Uterus (tissue), 4 donors: ENCODE measurements around the gene S100A3. TPM values are rescaled to one million over a fixed set of nuclear protein-coding genes. Genes with fewer than 3 reads are reported as not detected.
"Not testable (repeated sequence)": the region's sequence is repeated elsewhere in the genome, so short reads cannot be mapped to it uniquely, and the experiment has no call there.

Source experiments
- DNase-seq, 2 donors: peaks; one replicate each; pipeline ENCODE4 v3.0.0-alpha.2; 2019 to 2020
- H3K27ac ChIP-seq, 2 donors: fragments of 200-600 bp; sonication (generic); 1 replicate in 1 of 2; 2 replicates in 1 of 2; pipeline ENCODE4 v1.5.1; 2016 to 2018
- H3K27me3 ChIP-seq, 2 donors: fragments of 200-600 bp; sonication (generic); one replicate each; pipeline ENCODE4 v1.5.1; 2018 to 2019; ENCODE audit warnings: control low read depth in 1 of 2
- H3K36me3 ChIP-seq, 2 donors: fragments of 200-600 bp; sonication (generic); one replicate each; pipeline ENCODE4 v1.5.1; 2019; ENCODE audit warnings: control low read depth in 1 of 2
- H3K4me1 ChIP-seq, 2 donors: fragments of 200-600 bp; sonication (generic); one replicate each; pipeline ENCODE4 v1.5.1; 2018 to 2019; ENCODE audit warnings: control low read depth in 1 of 2
- H3K4me3 ChIP-seq, 2 donors: fragments of 200-600 bp; sonication (generic); 1 replicate in 1 of 2; 2 replicates in 1 of 2; pipeline ENCODE4 v1.5.1; 2018 to 2019; ENCODE audit warnings: mild to moderate bottlenecking in 1 of 2
- H3K9me3 ChIP-seq, 2 donors: fragments of 200-600 bp; sonication (generic); one replicate each; pipeline ENCODE4 v1.5.1; 2019; ENCODE audit warnings: control low read depth in 1 of 2
- POLR2A ChIP-seq, 2 donors: fragments of 450-650 bp; IDR thresholded peaks; one replicate each; pipeline ENCODE4 v1.6.1; 2016; ENCODE audit warnings: antibody characterized with exemption in 2 of 2, mild to moderate bottlenecking in 1 of 2, moderate library complexity in 1 of 2
- intact Hi-C: fragments of 100-400 bp; cut with DNase I; formaldehyde crosslinking; loops from one replicate; pipeline ENCODE4 v1.15.1; 2023; ENCODE audit warnings: low total_unique reads
- total RNA-seq, 4 donors: library from RNA; depleted of rRNA in 3 of 4; stranded (reverse); fragments of >200 nt in 3 of 4; gene quantifications; one replicate each; pipeline versions ENCODE4 v1.1.0 to v1.2.4, GENCODE V29; 2014 to 2023
- TF ChIP-seq, protein P1 (sequence below), 4 experiments: fragments of 200-600 bp in 2 of 4; fragments of 450-650 bp in 2 of 4; sonication (generic) in 2 of 4; IDR thresholded peaks; one replicate each; pipeline ENCODE4 v1.5.1; 2016 to 2019; ENCODE audit warnings: antibody characterized with exemption in 4 of 4, mild to moderate bottlenecking in 2 of 4, moderate library complexity in 1 of 4
- donor health status: DM: yes; HTN: yes; CAD: no.

S100A3 gene
- total RNA-seq, 4 donors from 2014 or later: 1.2 to 3.7 TPM; not detected in 2

DNA sequence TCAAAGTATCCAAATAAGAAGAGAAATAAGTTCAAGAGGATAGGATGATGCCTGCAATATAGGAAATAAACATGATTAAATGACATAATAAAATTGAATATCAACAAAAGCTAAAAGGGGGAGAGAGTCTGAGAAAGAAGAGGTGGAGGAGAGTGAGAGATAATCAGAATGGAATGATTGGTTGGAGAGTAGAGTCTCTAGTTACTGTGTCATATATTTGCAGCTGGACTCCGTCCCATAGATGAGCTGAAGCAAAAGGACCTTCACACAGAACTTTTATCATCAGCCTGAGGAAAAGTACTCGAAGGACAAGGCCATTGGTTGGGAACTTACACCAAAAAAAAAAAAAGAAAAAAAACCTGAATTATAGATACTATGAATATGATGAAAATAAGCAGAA is 39.4 kb upstream of the S100A3 start:
- H3K4me1 ChIP-seq: no peaks in the 10 kb centered on the region
- H3K36me3 ChIP-seq: no peaks in the 10 kb centered on the region
- no peak for TF ChIP-seq POLR2A (IDR thresholded peaks at IDR 0.05)
- TF ChIP-seq, protein P1, sequence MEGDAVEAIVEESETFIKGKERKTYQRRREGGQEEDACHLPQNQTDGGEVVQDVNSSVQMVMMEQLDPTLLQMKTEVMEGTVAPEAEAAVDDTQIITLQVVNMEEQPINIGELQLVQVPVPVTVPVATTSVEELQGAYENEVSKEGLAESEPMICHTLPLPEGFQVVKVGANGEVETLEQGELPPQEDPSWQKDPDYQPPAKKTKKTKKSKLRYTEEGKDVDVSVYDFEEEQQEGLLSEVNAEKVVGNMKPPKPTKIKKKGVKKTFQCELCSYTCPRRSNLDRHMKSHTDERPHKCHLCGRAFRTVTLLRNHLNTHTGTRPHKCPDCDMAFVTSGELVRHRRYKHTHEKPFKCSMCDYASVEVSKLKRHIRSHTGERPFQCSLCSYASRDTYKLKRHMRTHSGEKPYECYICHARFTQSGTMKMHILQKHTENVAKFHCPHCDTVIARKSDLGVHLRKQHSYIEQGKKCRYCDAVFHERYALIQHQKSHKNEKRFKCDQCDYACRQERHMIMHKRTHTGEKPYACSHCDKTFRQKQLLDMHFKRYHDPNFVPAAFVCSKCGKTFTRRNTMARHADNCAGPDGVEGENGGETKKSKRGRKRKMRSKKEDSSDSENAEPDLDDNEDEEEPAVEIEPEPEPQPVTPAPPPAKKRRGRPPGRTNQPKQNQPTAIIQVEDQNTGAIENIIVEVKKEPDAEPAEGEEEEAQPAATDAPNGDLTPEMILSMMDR (IDR thresholded peaks at IDR 0.05): no peak
- H3K9me3 ChIP-seq: no peaks in the 10 kb centered on the region
- no peak overlapping the region for H3K27ac ChIP-seq
- no peaks in the 10 kb centered on the region for H3K27me3 ChIP-seq
- no peak for DNase-seq
- no peak overlapping the region for H3K4me3 ChIP-seq
- intact Hi-C loops: no loop called here

DNA sequence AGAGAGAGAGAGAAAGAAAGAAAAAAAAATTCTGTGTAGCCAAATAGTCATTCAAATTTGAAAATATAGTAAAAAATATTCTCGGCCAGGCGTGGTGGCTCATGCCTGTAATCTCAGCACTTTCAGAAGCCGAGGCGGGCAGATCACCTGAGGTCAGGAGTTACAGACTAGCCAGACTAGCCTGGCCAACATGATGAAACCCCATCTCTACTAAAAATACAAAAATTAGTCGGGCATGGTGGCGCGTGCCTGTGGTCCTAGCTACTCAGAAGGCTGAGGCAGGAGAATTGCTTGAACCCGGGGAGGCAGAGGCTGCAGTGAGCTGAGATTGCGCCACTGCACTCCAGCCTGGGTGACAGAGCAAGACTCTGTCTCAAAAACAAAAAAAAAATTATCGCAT is 39.0 kb upstream of the S100A3 start:
- H3K9me3 ChIP-seq, DNase-seq, H3K27me3 ChIP-seq, H3K4me1 ChIP-seq, H3K36me3 ChIP-seq, H3K4me3 ChIP-seq, intact Hi-C loops, H3K27ac ChIP-seq: not testable (repeated sequence)

DNA sequence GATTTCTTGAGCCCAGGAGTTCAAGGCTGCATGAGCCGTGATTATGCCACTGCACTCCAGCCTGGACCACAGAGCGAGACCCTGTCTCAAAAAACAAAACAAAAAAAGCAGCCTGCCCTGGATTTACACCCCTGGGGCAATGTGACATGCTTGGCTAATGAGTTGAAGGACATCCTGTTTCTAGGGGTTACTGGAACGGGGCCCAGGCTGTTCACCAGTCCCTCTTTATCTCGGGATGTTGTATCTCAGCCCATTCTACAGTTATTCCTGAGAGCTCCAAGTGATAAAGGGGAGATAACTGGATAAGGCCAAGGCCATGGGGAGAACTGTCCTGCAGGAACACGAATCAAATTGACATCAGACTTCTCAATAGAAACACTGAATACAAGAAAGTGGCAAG is 38.3 kb upstream of the S100A3 start:
- no peak overlapping the region for H3K27ac ChIP-seq
- no peaks in the 10 kb centered on the region for H3K27me3 ChIP-seq
- H3K9me3 ChIP-seq: no peaks in the 10 kb centered on the region
- intact Hi-C loops: no loop called here
- DNase-seq: no peak
- no peak overlapping the region for H3K4me3 ChIP-seq
- H3K4me1 ChIP-seq: no peaks in the 10 kb centered on the region
- TF ChIP-seq, protein P1 (IDR thresholded peaks at IDR 0.05): no peak
- TF ChIP-seq POLR2A (IDR thresholded peaks at IDR 0.05): no peak
- no peaks in the 10 kb centered on the region for H3K36me3 ChIP-seq

DNA sequence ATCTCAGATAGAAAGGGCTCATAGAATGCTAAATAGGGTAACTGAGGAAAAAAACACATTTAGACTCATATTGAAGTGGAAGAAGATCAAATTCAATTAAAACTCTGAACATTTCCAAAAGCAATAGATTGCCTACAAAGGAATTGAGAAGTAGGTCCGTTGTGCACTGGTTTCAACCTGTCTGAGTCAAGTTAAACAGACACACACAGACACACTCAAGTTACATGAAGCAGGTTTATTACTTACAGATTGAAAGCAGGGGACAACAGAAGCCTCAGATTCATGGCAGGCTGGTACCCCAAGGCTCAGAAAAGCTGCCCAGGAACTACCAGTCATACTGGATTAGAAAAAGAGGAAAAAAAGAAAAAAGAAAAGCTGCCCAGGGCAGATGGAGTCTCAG is 37.3 kb upstream of the S100A3 start:
- no peak overlapping the region for H3K27ac ChIP-seq
- H3K36me3 ChIP-seq: no peaks in the 10 kb centered on the region
- DNase-seq: no peak
- intact Hi-C loops: no loop called here
- no peaks in the 10 kb centered on the region for H3K27me3 ChIP-seq
- TF ChIP-seq POLR2A (IDR thresholded peaks at IDR 0.05): no peak
- TF ChIP-seq, protein P1 (IDR thresholded peaks at IDR 0.05): no peak
- H3K4me1 ChIP-seq: no peaks in the 10 kb centered on the region
- H3K9me3 ChIP-seq: no peaks in the 10 kb centered on the region
- H3K4me3 ChIP-seq: no peak overlapping the region

DNA sequence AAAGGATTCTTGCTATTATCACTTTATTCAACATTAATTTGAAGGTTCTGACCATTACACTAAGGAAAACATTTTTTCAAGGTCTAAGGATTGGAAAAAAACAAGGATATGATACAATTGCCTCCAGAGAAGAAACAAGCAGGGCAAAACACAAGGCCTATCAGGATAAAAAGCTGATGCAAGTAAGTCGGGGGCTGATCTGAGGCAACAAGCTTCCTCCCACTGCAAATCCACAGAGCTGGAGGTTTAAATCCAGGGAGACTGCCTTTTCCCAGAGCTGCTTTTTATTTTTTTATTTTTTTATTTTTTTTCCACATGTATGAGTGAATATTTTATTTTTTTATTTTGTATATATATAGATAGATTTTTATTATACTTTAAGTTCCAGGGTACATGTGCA is 35.9 kb upstream of the S100A3 start:
- Histone ChIP-seq H3K27me3 (no peaks in the 10 kb centered on the region), H3K4me1 (no peaks in the 10 kb centered on the region), H3K9me3 (no peaks in the 10 kb centered on the region), H3K4me3 (no peak overlapping the region), H3K27ac (no peak overlapping the region), H3K36me3 (no peaks in the 10 kb centered on the region)
- no peak for TF ChIP-seq POLR2A (IDR thresholded peaks at IDR 0.05)
- TF ChIP-seq, protein P1 (IDR thresholded peaks at IDR 0.05): no peak
- DNase-seq: no peak
- intact Hi-C loops: no loop called here

DNA sequence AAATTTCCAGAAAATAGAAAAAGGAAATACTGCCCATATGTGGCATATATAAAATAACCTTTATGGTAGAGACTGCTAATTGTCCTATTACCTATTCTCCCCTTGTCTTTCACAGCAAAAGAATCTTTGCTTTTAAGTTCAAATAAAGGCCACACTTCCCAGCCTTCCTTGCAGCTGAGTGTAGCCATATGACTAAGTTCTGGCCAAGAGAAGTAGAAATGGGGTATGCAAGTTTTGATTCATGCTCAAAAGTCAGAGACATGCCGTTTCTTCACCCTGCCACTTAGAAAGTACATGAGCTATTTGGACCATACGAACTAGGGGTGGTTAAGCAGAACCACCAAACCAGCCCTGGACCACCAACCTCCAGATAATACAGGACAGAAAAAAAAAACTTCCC is 34.9 kb upstream of the S100A3 start:
- Histone ChIP-seq H3K27me3 (no peaks in the 10 kb centered on the region), H3K4me3 (no peak overlapping the region), H3K27ac (no peak overlapping the region), H3K4me1 (no peaks in the 10 kb centered on the region), H3K9me3 (no peaks in the 10 kb centered on the region), H3K36me3 (no peaks in the 10 kb centered on the region)
- intact Hi-C loops: no loop called here
- TF ChIP-seq POLR2A (IDR thresholded peaks at IDR 0.05): no peak
- TF ChIP-seq, protein P1 (IDR thresholded peaks at IDR 0.05): no peak
- no peak for DNase-seq

DNA sequence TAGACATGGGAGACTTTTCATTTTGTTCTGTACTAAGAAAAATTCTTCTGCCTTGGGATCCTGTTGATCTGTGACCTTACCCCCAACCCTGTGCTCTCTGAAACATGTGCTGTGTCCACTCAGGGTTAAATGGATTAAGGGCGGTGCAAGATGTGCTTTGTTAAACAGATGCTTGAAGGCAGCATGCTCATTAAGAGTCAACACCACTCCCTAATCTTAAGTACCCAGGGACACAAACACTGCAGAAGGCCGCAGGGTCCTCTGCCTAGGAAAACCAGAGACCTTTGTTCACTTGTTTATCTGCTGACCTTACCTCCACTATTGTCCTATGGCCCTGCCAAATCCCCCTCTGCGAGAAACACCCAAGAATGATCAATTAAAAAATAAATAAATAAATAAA is 34.5 kb upstream of the S100A3 start:
- H3K4me3 ChIP-seq, intact Hi-C loops, H3K27me3 ChIP-seq, H3K9me3 ChIP-seq, H3K36me3 ChIP-seq, H3K4me1 ChIP-seq, DNase-seq, H3K27ac ChIP-seq: not testable (repeated sequence)

DNA sequence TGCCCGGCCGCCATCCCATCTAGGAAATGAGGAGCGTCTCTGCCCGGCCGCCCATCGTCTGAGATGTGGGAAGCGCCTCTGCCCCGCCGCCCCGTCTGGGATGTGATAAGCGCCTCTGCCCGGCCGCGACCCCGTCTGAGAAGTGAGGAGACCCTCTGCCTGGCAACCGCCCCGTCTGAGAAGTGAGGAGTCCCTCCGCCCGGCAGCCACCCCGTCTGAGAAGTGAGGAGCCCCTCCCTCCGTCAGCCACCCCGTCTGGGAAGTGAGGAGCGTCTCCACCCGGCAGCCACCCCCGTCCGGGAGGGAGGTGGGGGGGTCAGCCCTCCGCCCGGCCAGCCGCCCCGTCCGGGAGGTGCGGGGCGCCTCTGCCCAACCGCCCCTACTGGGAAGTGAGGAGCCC is 33.8 kb upstream of the S100A3 start:
- DNase-seq, H3K9me3 ChIP-seq, H3K27me3 ChIP-seq, H3K4me1 ChIP-seq, H3K4me3 ChIP-seq, intact Hi-C loops, H3K27ac ChIP-seq, H3K36me3 ChIP-seq: not testable (repeated sequence)
